Endothelial cell of umbilical vein (primary cell): ENCODE measurements around the gene KIRREL2. TPM values are rescaled to one million over a fixed set of nuclear protein-coding genes. Genes with fewer than 3 reads are reported as not detected.

Experiments used
- BruUV-seq: library from RNA; stranded (reverse); fragments of 400-500 nt; replicated peaks from 2 replicates; lab custom pipeline; 2021; lab: Mats Ljungman, UMichigan
- CTCF ChIA-PET: fragments of 300-600, 350-600 bp; sonication (Branson Sonifier 250); formaldehyde crosslinking; loops from one replicate; lab custom pipeline; 2021; ENCODE audit warnings: antibody characterized with exemption, inconsistent platforms; lab: Charles Lee
- POLR2A ChIA-PET: fragments of 300-600, 350-600 bp; sonication (Branson Sonifier 250); formaldehyde crosslinking; loops from one replicate; lab custom pipeline; 2021; ENCODE audit warnings: antibody characterized with exemption, inconsistent platforms; lab: Charles Lee
- DNase-seq: peaks from one replicate; pipeline ENCODE4 v3.0.0-alpha.2; 2011; ENCODE audit warnings: low read depth, low spot score
- FAIRE-seq: peaks from 2 replicates; lab custom pipeline; 2011; peaks lifted over from hg19 to GRCh38; lab: Jason Lieb, UNC
- H2AFZ ChIP-seq: 2 replicates; pipeline ENCODE4 v1.6.0; 2012; ENCODE audit warnings: low read depth, low read length, control low read depth, inconsistent platforms
- H3K27ac ChIP-seq: 2 replicates; pipeline ENCODE4 v1.5.1; 2011; ENCODE audit warnings: low read depth, mild to moderate bottlenecking, control low read depth, low read length, moderate library complexity; ENCODE audit not compliant: insufficient read depth
- H3K27me3 ChIP-seq, 2 experiments: 2 replicates each; pipeline versions ENCODE4 v1.6.0 to v1.6.1; 2011; ENCODE audit warnings: low read length in 2 of 2, mixed read lengths in 1 of 2; ENCODE audit not compliant: control insufficient read depth in 2 of 2, insufficient read depth in 2 of 2
- H3K36me3 ChIP-seq, 2 experiments: 2 replicates in 1 of 2; 3 replicates in 1 of 2; pipeline ENCODE4 v1.5.1; 2011; ENCODE audit warnings: low read length in 2 of 2, mild to moderate bottlenecking in 1 of 2, moderate library complexity in 1 of 2; ENCODE audit not compliant: control insufficient read depth in 2 of 2, insufficient read depth in 2 of 2; ENCODE audit errors: extremely low read depth in 1 of 2
- H3K4me1 ChIP-seq: 3 replicates; pipeline ENCODE4 v1.5.1; 2011; ENCODE audit warnings: mild to moderate bottlenecking, low read length; ENCODE audit not compliant: control insufficient read depth, insufficient read depth; ENCODE audit errors: extremely low read depth
- H3K4me2 ChIP-seq: 2 replicates; pipeline ENCODE4 v1.6.1; 2011; ENCODE audit warnings: low read length, control low read depth, mixed read lengths; ENCODE audit not compliant: insufficient read depth
- H3K4me3 ChIP-seq, 3 experiments: fragments of 200-600 bp in 1 of 3; sonication (generic), shearing (Covaris generic) in 1 of 3; replicated peaks in 1 of 3; 2 replicates each; pipeline ENCODE4 v1.5.1; 2011 to 2016; ENCODE audit warnings: control low read depth in 3 of 3, low read length in 3 of 3, mild to moderate bottlenecking in 2 of 3, inconsistent platforms in 1 of 3, low read depth in 1 of 3, moderate library complexity in 1 of 3; ENCODE audit not compliant: insufficient read depth in 1 of 3
- H3K79me2 ChIP-seq: 2 replicates; pipeline ENCODE4 v1.6.0; 2012; ENCODE audit warnings: low read length, inconsistent platforms; ENCODE audit not compliant: control insufficient read depth, insufficient read depth
- H3K9ac ChIP-seq: replicated peaks from 2 replicates; pipeline ENCODE3; 2011; ENCODE audit warnings: low read length, control low read depth; ENCODE audit not compliant: insufficient read depth; ENCODE audit errors: extremely low read depth
- H3K9me1 ChIP-seq: replicated peaks from 3 replicates; pipeline ENCODE4 v1.6.0; 2011; ENCODE audit warnings: mild to moderate bottlenecking, low read length; ENCODE audit not compliant: control insufficient read depth, insufficient read depth; ENCODE audit errors: extremely low read depth
- H3K9me3 ChIP-seq: replicated peaks from 2 replicates; pipeline ENCODE4 v1.5.1; 2012; ENCODE audit warnings: low read length, inconsistent platforms; ENCODE audit not compliant: control insufficient read depth, insufficient read depth
- H4K20me1 ChIP-seq: replicated peaks from 2 replicates; pipeline ENCODE3; 2011; ENCODE audit warnings: mild to moderate bottlenecking, low read length; ENCODE audit not compliant: control insufficient read depth, insufficient read depth; ENCODE audit errors: extremely low read depth
- EZH2 ChIP-seq: IDR thresholded peaks from 2 replicates; pipeline ENCODE4 v1.6.1; 2012; ENCODE audit warnings: borderline replicate concordance, low read depth, mild to moderate bottlenecking, moderate library complexity, low read length, inconsistent platforms; ENCODE audit not compliant: severe bottlenecking
- FOS ChIP-seq: IDR thresholded peaks from 2 replicates; pipeline ENCODE4 v1.6.1; 2011; ENCODE audit warnings: mild to moderate bottlenecking, low read length, moderate library complexity, borderline replicate concordance; ENCODE audit not compliant: insufficient read depth
- JUN ChIP-seq: IDR thresholded peaks from 2 replicates; pipeline ENCODE4 v1.6.1; 2011; ENCODE audit warnings: borderline replicate concordance, low read depth; ENCODE audit not compliant: insufficient read length, insufficient read depth
- POLR2A ChIP-seq: IDR thresholded peaks from 2 replicates; pipeline ENCODE4 v1.6.1; 2012; ENCODE audit warnings: low read depth, mild to moderate bottlenecking, control low read depth, low read length
- POLR2AphosphoS5 ChIP-seq: IDR thresholded peaks from 2 replicates; pipeline ENCODE4 v1.6.1; 2012; ENCODE audit warnings: low read depth, mild to moderate bottlenecking, control low read depth, low read length, moderate library complexity; ENCODE audit not compliant: insufficient read depth
- dilution Hi-C: fragments of 300-500 bp; cut with MboI; formaldehyde crosslinking; loops from one replicate; pipeline ENCODE4 v1.15.0; 2019; ENCODE audit warnings: low sequenced_read_pairs; ENCODE audit not compliant: extremely low pct_ligation_motif_present
- intact Hi-C: fragments of 100-400 bp; cut with micrococcal nuclease; formaldehyde crosslinking; loops from one replicate; pipeline ENCODE4 v1.10.0; 2022
- polyA plus RNA-seq, 4 experiments: library from polyadenylated mRNA; depleted of rRNA in 3 of 4; stranded (reverse) in 3 of 4; unstranded in 1 of 4; fragments of >200 nt; gene quantifications; 2 replicates each; pipeline versions ENCODE4 v1.2.1 to v1.2.3, GENCODE V29; 2011 to 2012; ENCODE audit warnings: missing spikeins in 1 of 4
- total RNA-seq: library from RNA; stranded (reverse); gene quantifications from 2 replicates; pipeline ENCODE4 v1.2.3, GENCODE V29; 2021
- TF ChIP-seq, protein P1 (sequence below): IDR thresholded peaks from 2 replicates; pipeline ENCODE4 v1.6.1; 2011; ENCODE audit not compliant: insufficient read depth, insufficient read length
- TF ChIP-seq, protein P2 (sequence below), 2 donors: IDR thresholded peaks; 1 replicate in 1 of 2; 2 replicates in 1 of 2; pipeline ENCODE4 v1.5.1; 2011; ENCODE audit warnings: low read length in 2 of 2, mild to moderate bottlenecking in 2 of 2, moderate library complexity in 2 of 2, control low read depth in 1 of 2, inconsistent platforms in 1 of 2, low read depth in 1 of 2; ENCODE audit not compliant: insufficient read depth in 1 of 2; ENCODE audit errors: extremely low read depth in 1 of 2

KIRREL2 gene
- total and polyA plus RNA-seq, 2 donors (not counting 3 experiments of a cell fraction or from before 2014, with no cell fraction given) = not detected

DNA sequence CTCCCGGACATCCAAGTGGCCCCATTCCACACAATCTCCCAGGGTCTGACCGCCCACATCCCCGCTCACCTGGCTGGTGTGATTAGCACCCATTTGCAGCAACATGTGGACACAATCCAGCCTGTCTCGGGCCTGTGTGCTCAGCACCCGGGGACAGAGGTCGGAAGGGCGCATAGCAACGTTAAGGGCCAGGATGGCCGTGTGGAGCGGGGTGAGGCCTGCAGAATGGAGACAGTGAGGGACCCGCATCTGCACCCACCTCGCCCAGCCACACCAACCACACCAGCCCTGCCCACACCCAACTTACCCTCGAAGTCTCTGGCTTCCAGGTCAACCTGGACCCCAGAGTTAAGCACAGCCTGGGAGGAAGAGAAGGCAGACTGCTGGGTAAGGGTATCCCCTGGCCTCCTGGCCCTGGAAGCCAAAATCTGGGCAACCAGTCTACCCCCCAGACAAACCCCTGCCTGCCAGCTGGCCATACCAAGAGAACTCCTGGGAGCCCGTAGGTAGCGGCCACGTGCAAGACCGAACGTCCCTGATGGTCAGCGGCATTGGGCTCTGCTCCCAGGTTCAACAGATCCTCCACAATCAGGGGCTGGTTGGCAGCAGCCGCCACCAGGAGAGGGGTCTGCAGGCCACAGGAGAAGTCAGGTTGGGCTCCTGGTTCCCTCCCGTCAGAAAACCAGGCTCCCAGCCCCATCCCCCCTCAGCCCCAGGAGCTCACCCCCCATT, 39.4 kb downstream of the KIRREL2 start:
- no TSS peak for BruUV-seq
- intact Hi-C loops (no loop called here), dilution Hi-C loops (no loop called here)
- Histone ChIP-seq H3K4me1 (peaks cover 14% of the 10 kb centered on the region), H3K9me3 (no peaks in the 10 kb centered on the region), H2AFZ (no peak overlapping the region), H3K27ac (no peak overlapping the region), H3K4me2 (no peak overlapping the region), H4K20me1 (no peaks in the 10 kb centered on the region), H3K79me2 (peaks cover 2% of the 10 kb centered on the region), H3K9me1 (no peaks in the 10 kb centered on the region), H3K9ac (no peak overlapping the region), H3K4me3 (no peak overlapping the region), H3K36me3 (peaks cover 0 to 10% of the 10 kb centered on the region in 2 experiments), H3K27me3 (no peaks in the 10 kb centered on the region)
- CTCF ChIA-PET = no interaction called here
- POLR2A ChIA-PET = no interaction called here
- FAIRE-seq (no peak), DNase-seq (no peak)
- no peak for TF ChIP-seq EZH2
- TF ChIP-seq, protein P1, sequence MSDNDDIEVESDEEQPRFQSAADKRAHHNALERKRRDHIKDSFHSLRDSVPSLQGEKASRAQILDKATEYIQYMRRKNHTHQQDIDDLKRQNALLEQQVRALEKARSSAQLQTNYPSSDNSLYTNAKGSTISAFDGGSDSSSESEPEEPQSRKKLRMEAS = no peak

DNA sequence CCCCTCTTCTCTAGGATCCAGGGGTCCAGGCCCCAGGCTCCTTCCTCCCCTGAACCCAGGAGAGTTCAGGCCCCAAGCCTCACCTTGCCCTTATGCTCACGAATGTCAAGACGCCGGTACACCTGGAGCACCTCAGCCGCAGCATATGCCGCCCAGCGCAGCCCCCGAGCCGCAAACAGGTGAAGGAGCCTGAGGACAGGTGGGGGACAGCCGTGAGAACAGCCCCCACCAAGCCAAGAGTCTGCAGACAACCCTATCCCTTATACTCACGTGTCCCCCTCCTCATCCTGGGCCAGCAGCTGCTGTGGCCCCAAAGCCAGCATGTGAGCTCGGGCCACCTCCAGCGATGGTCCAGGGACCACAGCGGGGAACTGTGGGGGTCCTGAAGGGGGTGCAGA, 39.9 kb downstream of the KIRREL2 start:
- Histone ChIP-seq H3K27ac (no peak overlapping the region), H3K4me3 (no peak overlapping the region), H3K36me3 (peaks cover 0 to 10% of the 10 kb centered on the region in 2 experiments), H3K79me2 (peaks cover 2% of the 10 kb centered on the region), H3K9me1 (no peaks in the 10 kb centered on the region), H3K4me2 (no peak overlapping the region), H2AFZ (no peak overlapping the region), H3K4me1 (peaks cover 14% of the 10 kb centered on the region), H3K9ac (no peak overlapping the region), H4K20me1 (no peaks in the 10 kb centered on the region), H3K9me3 (no peaks in the 10 kb centered on the region), H3K27me3 (no peaks in the 10 kb centered on the region)
- BruUV-seq = no TSS peak
- DNase-seq = no peak
- CTCF ChIA-PET = no interaction called here
- no peak for FAIRE-seq
- POLR2A ChIA-PET = no interaction called here
- dilution Hi-C loops = no loop called here
- TF ChIP-seq POLR2AphosphoS5 (no peak), JUN (no peak), POLR2A (no peak), FOS (no peak), EZH2 (no peak)
- TF ChIP-seq, protein P2, sequence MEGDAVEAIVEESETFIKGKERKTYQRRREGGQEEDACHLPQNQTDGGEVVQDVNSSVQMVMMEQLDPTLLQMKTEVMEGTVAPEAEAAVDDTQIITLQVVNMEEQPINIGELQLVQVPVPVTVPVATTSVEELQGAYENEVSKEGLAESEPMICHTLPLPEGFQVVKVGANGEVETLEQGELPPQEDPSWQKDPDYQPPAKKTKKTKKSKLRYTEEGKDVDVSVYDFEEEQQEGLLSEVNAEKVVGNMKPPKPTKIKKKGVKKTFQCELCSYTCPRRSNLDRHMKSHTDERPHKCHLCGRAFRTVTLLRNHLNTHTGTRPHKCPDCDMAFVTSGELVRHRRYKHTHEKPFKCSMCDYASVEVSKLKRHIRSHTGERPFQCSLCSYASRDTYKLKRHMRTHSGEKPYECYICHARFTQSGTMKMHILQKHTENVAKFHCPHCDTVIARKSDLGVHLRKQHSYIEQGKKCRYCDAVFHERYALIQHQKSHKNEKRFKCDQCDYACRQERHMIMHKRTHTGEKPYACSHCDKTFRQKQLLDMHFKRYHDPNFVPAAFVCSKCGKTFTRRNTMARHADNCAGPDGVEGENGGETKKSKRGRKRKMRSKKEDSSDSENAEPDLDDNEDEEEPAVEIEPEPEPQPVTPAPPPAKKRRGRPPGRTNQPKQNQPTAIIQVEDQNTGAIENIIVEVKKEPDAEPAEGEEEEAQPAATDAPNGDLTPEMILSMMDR (IDR thresholded peaks at IDR 0.05; ENCODE audit: extremely low read depth in 1 of 2, insufficient read depth in 1 of 2, low read depth in 1 of 2, low read length in 2 of 2) = no peak
- intact Hi-C loops = no loop called here
